ENCODE measurements around the gene TARBP1.

The TARBP1 gene

DNA sequence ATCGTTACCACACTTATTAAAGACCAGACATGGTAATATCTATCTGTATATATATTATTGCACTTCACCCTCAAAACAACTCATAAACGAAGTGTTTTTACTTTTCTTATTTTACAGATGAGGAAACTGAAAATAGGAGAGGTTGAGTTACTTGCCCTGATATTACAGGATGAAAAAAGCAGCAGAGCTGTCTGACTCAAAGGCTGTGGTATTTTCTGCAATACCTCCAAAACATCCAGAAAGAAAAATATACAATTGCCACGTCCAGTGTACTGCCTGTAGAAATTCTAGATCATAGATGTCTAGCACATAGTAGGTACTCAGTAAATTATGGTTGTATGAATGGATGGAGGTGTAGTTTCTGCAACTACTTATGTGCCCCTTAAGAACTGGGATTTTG is 5.2 kb upstream of the TARBP1 start:
- no peak for DNase-seq

DNA sequence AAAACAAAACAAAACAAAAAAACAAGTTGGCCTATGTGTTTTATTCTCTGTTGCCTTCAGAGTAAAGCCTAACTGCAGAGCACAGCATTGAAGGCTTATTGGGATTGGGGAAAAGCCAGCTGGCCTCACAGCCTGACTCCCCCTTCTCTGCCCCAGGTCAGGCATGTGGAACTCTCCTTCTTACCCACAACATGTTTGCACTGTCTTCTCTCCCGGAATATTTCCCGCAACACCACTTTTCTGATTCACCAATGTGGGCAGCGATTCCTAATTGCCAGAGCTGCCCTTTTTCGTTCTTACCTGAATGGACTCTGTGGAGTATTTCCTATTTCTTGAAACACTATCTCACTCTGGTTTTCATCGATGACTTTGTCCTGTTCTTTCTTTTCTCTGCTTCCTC is 2.8 kb upstream of the TARBP1 start:
- DNase-seq = no peak

DNA sequence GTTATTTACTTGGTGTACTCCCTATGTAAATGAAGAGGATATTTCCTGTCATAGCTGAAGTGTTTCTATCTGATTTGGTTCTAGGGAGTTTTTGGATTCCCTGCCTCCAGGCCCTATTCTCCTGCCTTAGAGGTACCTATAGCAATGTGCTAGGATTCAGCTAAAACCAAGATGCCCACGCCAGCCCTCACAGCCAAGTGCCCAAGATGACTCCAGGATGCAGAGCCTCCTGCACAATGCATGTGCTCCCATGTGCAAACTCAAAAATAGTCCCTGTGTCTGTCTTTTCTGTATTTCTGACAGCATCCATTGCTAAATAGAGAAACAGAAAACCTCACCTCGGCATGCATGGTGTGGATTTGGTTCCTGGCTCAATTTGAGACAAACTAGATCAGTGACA is 887 bp upstream of the TARBP1 start:
- DNase-seq = no peak

DNA sequence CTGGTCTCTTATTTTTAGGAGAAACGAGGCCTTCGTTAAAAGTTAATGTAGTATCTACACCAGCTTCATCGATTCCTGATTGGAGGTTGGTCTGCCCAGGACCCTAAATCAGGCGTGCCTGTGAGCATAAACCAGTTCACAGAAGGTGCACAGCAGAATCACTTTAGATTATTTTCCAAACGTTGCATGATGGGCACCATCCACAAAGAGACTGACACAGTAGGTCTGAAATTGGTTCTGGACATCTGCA is 256 bp upstream of the TARBP1 start:
- DNase-seq = no peak

DNA sequence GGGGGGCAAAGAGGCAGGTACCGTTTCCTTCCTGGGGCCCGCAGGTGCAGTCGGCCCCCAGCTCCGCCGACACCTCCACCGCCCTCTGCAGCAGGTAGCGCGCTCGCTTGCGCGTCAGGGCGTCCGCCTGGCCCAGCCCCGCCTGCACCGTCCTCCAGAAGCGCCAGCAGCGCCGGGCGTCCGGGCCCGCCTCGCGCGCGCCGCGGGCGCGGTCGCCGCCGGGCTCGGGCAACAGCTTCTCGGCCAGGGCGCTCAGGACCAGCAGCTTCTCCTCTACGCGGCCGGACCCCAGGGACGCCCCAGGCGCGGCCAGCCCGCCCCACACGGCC is 863 bp downstream of the TARBP1 start:
- peak; percentile 38 for DNase-seq

DNA sequence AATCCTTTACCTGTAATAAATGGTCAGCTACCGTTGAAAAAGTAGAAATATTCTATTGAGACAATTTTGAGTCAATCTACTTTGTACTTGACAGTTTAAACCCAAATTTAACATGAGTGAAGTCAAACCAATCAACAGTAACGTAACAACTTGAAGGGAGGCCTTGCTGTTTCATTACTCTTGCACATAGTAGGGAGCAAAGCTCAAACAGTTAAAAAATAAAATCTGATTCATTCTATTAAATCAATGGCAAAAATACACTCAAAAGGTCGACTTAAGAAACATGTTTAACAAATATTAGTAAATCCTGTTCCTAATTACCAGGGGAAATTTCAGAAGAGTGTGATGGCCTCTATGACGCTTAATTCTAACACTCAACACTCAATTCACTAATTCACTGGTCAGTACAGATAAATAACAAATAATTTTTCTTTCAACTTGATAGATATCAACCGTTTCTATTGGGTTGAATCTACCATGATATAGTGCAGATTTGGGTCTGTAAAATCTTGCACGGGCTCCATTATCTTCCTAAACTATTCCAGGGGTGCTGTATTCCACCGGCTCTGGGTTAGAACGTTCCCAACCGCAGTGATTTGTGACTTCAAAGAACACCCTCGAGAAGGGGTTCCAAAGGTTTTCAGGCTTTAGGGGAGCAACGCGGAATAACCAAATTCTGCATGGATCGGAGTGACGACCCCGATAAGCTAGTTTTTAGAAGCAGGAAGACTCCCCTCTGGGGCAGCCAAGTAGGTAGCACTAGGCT is 1.4 kb downstream of the TARBP1 start:
- no peak for DNase-seq

DNA sequence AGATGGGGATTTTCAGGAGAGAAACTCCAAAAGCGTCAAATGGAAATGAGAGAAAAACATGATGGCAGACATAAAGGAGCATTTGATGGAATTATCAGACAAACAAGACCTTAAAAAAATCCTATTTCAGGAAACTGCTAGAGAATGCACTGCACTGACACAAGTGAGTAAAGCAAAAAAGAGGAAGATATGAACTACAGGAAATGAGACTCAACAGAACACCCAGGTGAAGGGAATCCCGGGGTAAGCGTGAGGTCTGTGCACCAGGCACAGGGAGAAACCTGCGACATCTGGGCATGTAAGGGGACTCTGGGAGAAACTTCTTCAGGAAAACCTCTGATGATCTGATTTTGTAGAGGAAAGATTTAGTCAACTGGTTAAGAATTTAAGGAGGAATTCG is 2.8 kb downstream of the TARBP1 start:
- no peak for DNase-seq

DNA sequence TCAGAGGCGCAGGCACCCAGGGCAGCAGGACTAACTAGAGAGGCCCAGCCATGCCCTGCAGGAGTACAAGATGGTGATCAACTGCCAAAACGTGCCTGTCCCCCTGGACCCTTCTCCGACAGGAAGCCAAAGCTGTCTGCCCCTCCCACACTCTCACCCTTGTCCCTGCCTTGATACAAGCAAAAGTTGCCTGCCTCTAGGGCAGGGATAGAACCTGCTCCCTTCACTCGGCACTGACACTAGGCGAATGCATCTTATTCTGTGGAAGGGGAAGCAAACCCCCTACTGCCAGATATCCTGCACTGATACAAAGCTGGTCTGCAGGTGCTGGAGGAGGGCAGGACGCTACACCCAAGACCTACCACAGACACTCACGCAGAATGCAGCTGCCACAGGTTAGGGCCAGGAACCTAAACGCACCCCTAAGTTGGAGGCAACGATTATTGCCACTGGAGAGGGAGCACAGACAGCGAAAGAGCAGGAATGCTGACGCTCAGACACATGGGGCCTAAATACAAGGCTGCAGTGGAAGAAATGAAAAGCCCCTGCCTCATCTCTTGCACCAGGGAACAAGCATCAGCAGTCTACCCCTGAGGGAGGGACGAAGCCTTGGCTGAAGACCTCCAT is 3.7 kb downstream of the TARBP1 start:
- DNase-seq = no peak

DNA sequence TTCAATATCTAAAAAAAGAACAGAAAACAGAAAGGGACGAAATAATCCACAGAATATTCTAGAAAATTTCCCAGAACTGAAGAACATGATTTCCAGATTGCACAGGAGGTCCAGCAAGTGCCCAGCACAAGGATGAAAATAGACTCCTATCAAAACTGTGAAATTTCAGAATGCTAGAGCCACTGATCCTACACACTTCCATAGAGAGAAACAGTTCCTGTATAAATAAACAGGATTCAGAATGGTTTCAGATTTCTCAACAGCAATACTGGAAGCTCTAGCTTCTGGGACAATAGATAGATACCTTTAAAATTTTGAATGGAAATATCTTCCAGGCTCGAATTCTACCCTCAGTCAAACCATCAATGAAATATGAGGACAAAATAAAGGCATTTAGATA is 4.6 kb downstream of the TARBP1 start:
- DNase-seq = no peak

DNA sequence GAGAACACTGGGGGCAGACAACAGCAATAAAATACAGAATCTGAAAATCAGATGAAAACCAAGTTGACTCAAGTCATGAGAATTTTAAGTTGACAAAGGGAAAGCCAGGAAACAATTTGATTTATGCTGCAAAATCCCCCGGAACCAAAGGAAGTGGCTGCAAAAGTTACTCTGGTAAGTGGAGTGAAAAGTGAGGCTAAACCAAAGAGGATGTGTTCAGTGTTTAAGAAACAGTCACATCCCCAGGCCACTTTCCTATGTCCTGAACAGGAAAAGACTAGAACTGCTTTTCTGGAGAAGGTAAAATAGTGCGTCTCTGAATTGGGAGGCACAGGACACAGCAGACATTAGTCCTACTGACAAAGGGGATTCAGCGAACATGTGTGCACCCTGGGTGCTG is 5.9 kb downstream of the TARBP1 start:
- no peak for DNase-seq

DNA sequence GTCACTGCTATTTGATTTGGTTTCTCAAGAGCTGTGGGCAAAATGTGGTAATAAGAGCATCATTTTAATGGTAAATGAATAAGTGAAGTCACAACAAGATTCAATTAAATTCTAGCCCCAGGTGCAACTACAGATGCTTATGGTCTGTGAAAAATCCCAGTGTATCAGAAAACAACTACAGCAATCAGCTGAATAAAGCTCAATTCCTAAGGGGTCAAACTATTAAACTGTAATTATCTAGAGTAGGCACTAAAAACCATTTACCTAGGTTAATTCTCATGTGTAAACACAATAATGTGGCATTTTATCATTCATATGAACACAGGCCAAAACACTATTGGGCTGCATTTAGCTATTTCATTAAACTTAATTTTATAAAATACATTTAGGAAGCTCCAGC is 9.6 kb downstream of the TARBP1 start:
- DNase-seq = no peak

DNA sequence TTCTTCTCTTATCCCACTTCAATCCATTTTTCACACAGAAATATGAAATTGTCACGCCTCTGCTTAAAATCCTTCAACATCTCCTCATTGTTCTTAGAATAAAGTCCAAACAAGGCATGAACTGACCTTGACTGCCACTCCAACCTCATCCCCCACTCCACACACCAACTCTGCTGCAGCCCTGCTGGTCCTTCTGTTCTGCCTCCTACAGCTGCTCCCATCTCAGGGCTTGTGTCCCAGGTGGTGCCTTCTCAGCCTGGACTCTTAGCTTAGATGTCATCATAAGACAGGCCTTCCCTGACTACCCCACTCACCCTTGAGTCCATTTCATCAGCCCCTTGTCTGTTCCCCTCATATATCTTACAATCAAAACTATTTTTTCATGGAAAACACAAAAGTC is 10.4 kb downstream of the TARBP1 start:
- no peak for DNase-seq

DNA sequence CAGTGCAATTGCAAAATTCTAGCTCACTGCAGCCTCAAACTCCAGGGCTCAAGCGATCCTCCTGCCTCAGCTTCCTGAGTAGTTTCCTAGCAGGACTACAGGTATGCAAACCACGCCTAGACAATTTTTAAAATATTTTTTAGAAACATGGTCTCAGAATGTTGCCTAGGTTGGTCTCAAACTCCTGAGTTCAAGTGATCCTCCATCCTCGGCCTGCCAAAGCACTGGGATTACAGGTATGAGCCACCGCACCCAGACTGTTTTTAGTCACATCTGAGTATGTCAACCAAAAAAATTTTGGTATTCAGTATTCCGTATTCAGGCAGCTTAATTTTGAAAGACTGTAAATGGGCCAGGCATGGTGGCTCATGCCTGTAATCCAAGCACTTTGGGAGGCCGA is 11.2 kb downstream of the TARBP1 start:
- no peak for DNase-seq

DNA sequence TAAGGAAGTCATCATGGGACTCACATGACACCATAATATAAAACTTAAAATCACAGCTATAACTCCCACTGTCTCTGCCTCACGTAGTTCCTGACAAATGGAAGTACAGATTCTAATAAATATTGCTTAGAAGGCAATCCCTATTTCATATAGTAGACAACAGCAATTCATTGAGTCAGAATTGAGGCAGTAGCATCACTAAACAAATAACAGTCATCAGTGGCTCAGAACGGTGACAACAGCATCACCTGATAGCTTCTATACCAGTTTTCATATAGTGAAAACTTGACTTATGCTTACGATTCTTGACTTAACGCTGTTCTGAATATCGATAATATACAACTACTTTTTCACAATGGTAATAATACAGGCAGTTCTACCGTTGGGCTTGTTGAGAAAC is 12.0 kb downstream of the TARBP1 start:
- DNase-seq = no peak

DNA sequence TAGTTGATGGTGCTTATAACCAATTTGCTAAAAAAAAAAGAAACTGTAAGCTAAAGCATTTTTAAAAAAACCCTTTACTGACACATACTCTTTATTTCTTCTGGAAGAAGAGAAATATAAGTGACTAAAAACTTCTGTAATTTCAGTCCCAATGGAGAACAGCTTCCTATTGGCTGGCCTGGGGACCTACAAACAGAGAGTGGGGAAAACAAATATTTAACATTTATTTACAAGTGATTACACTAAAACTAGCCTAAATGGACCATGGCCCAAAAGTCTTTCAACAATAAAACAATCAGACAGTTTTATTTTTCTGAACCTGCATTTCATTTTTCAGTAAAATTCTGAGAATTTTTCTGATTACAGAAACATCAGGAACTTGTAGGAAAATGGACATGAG is 15.2 kb downstream of the TARBP1 start:
- DNase-seq = no peak

DNA sequence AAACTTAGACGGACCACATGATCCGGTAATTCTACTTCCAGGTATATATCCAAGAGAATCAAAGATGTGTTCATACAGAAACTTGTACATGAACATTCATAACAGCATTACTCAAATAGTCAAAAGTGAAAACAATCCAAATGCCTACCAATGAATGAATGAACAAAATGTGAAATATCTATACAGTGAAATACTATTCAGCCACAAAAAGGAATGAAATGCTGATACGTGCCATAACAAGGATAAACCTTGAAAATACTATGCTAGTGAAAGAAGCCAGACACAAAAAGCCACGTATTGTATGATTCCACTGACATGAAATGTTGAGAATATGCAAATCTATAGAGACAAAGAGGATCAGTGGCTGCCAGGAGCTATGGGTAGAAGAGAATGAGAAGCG is 18.3 kb downstream of the TARBP1 start:
- no peak for DNase-seq

DNA sequence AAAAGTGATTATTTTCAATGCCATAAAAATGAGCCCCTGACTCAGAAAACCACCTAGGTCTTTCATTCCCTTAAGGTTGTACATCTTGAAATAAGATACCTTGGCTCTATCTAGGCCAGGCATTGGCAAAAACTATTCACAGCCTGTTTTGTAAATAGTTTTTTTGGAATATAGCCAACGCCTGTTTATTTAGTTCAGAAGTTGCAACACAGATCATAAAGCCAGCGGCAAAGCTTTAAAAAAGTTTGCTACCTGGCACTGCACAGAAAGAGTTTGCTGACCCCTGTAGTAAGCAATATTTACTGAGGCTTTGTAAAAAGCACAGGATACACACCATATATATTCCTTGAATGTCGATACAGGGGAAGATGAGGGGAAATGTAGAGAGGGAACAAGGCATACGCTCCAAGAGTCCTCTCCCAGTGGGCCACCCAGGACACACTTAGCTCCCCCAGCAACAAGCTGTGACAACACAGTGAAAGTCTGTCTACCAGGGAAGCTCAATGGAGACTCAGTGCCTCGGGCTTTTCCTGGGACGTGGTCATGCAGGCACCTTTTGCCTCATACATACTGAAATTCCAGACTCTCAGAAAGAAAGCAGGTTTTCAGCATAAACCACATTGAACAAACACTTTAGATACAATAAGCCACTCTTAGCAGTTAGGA is 20.5 kb downstream of the TARBP1 start:
- DNase-seq = no peak

DNA sequence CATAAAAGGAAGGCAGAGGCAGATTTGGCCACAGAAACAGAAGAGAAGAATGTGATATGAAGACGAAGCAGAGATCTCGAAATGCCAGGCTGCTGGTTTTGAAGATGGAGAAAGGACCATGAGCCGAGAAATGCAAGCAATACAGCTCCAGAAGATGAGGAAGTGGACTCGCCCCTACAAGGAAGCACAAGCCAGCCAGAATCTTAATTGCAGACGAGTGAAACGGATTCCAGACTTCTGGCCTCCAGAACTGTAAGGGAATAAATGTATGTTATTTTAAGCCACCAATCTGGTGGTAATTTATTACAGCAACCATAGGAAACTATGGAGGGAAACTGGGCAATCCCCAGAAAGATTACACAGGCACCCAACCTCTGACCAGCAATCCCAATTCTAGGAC is 24.1 kb downstream of the TARBP1 start:
- DNase-seq = no peak

DNA sequence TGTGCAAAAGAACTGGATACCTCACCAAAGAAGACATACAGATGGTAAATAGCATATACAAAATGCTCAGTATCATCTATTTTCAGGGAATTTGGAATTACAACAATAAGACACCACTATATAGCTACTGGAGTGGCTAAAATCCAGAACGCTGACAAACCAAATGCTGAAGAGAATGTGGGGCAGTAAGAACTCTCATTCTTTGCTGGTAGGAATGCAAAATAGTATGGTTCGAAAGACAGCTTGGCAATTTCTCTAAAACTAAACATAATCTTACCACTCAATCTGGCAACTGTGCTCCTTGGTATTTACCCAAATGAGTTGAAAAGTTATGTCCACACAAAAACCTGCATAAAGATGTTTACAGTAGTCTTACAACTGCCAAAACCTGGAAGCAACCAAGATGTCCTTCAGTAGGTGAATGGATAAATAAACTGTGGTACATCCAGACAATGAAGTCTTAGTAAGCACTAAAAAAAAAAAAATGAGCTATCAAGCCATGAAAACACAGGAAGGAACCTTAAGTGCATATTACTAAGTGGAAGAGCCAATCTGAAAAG is 26.5 kb downstream of the TARBP1 start:
- no peak for DNase-seq

DNA sequence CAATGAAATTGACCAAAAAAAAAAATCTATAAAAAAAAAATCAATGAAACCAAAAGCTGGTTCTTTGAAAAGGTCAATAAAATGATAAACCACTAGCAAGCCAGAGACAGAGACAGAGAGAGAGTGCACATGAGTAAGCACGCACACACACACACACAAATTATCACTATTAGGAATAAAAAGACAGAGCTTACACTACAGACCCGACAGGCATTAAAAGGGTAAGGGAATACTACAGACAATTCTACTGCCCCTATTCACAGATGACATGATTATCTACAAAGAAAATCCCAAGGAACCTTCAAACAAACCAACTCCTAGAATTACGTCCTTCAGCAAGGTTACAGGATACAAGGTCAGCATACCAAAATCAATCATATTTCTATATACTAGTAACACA is 38.6 kb downstream of the TARBP1 start:
- no peak for DNase-seq

DNA sequence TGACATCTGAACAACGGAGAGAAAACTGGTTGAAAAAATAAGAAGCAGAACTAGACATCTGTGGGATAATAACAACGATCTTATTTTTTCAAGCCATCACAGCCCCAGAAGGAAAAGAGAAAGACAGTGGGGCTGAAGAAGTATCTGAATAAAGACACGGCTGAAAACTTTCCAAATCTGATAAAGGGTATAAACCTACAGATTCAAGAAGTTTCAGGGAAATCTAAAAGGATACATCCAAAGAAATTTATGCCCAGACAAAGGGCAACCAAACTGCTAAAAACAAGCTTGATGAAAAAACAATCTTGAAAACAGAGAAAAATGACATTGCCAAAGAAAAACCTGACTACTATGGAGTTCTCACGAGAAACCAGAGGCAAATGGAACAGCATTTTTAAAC is 40.4 kb downstream of the TARBP1 start:
- DNase-seq = no peak

DNA sequence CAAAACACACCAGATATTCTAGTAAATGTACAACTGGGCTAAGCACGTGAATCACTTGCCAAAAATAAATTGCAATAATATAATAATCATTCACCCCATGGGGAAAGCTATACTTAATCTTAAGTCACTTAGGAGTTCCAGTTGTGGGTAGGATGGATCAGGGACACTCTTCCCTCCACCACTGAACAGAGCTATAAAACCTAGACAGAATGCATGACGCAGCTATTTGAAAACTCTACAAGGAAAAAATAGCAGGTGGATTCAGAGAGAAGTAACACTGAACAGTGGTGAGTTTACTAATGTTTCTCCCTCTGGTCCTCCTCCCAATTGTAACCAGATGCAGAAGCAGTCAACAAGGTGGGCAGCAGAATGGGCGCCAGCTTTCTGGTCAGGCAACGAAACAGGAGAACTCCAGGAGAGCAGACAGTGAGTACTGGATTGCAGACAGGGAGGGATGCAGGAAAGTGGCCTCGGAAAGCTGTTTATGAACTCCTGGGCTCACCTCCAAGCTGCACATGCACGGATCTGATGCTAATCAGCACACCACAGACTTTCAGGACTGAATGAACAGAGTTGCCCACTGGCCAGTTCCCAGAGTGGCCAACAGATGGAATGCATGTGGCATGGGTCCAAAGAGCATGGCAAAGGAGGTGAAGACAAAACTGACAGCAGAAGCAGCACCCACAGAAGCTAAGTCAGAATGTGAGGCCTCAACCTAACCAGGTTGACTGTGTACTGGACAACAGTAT is 41.4 kb downstream of the TARBP1 start:
- DNase-seq = no peak

DNA sequence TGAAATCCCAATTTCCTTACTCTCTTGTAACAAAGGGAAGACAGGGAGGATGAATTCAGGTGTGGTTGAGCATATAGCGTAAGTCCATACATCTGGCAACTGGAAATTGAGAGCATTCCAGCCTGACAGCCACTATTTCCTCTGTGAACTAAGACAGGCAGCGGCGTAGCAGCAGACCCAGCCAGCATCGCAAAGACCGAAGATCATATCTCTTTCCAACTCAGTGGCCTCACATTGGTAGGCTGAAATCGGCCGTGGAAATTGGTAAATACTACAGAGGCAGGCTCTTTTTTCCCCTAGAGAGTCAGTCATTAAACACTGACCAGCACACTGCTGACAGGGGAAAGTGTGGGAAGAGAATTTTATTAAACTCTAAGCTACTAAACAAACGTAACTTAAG is 43.4 kb downstream of the TARBP1 start:
- DNase-seq = no peak

DNA sequence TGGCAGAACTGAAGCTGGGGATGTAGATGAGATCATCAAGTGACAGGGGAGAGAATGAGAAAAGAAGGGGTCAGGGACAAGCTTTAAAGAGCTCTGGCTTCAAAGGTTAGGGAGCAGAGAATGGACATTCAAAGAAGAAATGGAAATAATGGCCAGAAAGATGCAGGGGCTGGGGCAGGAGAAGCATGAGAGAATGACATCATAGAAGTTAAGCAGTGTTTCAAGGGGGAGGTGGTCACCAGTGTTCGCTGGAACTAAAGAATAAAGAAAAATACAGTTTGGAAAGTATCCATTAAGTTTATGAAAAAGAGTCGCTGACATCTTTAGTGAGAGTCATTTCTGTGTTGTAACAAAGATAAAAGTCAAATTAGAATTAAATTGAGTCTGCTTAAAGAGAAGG is 44.3 kb downstream of the TARBP1 start:
- DNase-seq = no peak
